ENCODE results near the gene FAM200C.

GRCh38 chr5:160363660-160364395 is 36.0 kb downstream of the FAM200C start:
- TF ChIP-seq CTCF (IDR thresholded peaks at IDR 0.05) (no peak), EP300 (IDR thresholded peaks at IDR 0.05; ENCODE audit: low read depth) (no peak), POLR2AphosphoS5 (IDR thresholded peaks at IDR 0.05) (no peak)
